GM19452 (cell line): Measurements from ENCODE around the gene PRAC2.

ENCODE experiments used
- ATAC-seq: cut with Tn5 transposase; IDR thresholded peaks from one replicate; pipeline ENCODE4 v1.9.1; 2021; ENCODE audit not compliant: unreplicated experiment

The PRAC2 gene

GRCh38 chr17:48733632-48734328, 10.8 kb downstream of the PRAC2 start:
- no peak for ATAC-seq

DNA sequence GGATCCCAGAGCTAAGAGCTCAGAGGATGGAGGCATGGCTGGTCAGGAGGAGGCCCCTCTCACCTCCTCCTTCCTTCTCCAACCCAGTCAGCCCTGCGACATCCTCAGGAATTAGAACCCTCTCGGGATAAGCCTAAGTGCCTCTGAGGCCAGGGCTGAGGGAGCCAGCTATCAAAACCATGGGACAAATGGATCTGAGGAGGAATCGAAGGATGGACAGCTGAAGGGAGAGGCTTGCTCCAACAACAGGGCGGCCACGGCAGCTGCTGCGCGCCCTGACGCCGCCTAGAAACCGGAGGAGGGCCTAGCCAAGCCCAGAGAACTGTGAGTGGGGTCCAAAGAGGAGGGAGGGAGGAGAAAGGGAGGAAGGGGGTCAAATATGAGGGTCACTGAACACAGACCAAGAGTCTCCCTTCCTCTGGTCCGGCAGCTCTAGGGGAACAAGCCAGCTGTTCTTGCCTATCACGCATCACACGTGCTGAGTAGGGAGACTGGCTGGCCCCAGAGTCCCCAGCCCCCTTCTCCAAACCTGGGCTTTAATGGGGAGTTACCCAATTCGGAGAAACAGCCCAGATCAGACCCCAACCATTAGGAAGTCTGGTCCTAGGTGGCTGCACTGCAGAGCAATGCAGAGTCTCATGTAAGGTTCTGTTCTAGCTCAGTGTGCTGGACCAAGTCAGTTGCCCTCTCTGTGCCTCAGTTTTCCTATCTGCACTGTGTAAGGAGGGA, 11.5 kb downstream of the PRAC2 start:
- no peak for ATAC-seq

- no peak for ATAC-seq
These were observed 12.0 kb downstream of the PRAC2 start for GRCh38 chr17:48735062-48735351.

GRCh38 chr17:48737330-48738043, 14.5 kb downstream of the PRAC2 start:
- ATAC-seq: no peak

DNA sequence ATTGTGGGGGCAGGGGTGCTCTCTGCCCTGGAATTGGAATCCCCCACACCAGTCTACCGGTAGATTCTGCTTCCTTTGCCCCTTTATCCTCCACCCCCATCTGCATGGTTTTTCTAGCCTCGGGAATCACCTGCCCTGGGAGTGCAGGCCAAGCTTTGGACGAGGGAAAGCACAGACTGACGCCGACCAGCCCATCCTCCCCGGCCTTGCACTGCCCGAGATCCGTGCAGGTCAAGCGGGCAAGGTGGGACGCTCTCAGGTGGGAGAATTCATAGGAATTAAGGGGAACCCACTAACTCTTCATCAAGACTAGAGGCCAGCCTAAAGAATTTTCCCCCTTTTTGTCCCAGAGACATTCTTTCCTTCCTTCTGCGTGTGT, 15.4 kb downstream of the PRAC2 start:
- ATAC-seq: no peak

DNA sequence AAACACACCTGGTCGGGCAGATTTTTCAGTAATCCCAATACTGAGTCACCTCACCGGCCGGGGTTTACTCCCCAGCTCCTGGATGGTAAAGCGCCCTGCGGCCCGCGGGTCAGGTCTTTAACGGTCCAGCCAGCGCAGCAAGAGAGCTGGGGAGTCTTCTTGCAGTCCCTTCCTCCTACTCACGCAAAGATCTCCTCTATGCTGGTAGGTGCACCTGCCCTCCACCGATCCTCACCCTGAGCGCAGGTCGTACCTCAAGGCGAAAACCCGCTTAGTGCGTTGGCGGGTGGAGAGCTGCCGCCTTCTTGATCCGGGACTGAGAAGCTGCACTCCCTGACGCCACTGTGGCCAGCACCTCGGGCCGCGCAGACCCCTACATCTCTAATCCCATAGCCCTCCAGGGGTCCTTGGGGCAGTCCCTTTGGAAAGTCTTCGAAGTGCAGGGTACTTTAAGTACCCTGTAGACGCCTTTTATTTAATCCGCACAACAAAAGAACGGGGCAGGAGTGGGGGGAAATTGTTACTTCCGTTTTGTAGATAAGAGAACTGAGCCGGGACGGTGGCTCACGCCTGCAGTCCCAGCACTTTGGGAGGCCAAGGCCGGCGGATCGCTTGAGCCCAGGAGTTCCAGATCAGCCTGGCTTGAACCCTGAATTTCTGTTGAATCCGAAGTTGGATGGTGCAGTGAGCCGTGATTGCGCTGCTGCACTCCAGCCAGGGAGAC, 16.0 kb downstream of the PRAC2 start:
- ATAC-seq: no peak

GRCh38 chr17:48740537-48740936, 17.6 kb downstream of the PRAC2 start:
- ATAC-seq: no peak

DNA sequence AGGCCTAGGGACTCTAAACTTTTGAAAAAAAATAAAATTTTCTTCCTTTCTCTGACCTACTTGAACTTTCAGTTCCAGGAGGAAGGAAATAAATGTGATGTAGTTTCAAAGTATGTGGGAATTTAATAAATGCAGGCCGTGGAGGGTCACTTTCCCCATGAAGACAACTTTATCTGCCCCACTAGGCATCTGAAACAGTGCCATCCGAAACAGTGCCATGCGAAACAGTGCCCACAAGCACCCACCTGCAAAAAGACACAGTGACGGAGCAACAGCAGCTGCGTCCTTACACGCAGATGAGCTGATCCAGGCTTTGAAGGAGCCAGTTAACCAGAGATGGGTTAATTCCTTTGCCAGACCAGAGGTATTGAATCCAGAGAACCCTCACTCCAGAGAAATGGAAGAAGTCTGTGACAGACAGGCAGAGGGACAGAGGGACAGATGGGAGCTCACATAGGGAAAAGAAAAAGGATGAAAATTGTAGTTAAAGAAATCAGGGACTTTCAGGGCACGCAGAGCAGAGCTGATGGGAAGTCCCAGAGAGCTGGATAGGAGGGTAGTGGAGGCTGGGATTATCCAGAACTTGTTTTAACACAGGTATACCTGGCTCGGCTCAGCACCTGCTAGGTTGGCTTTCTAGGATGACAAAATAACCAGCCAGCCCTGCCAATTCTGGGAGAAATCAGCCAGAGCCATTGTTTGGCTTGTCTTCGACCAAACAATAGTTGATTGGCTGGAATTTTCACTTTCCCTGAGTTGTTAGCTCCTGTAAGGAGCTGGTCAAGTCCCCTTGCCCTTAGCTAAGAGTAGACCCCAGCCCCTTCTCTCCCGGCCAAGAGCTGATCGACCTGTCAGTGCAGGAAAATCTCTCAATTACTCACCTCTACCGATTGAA, 22.6 kb downstream of the PRAC2 start:
- ATAC-seq: no peak

DNA sequence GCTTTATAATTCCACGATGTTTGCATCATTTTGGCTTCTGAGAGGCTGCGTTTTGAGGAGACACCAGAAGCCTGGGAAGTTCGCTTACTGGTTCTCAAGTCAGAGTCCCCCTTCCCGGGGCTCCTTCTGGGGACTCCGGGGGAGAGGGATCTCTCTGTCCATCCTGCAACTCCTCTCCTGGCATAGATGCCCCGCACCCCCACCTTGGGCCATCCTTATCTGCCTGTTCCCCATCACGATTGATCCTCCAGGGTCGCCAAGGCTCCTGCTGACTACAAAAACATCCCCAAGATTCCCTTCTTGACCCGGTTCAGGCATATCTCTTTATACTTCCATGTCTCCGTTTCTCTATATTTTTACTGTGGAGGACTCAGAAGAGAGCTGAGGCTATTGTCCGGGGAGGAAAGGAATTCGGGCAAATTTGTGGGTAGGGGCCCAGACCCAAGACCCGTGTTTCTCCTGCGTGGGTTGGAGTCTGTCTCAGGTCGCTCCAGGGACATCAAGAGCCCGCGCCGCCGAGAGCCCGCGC, 24.0 kb downstream of the PRAC2 start:
- ATAC-seq: no peak

- no peak for ATAC-seq
These were observed 24.7 kb downstream of the PRAC2 start for GRCh38 chr17:48747445-48748363.

- ATAC-seq: no peak
These were observed 26.0 kb downstream of the PRAC2 start for GRCh38 chr17:48748718-48749566.

GRCh38 chr17:48749621-48750553, 26.9 kb downstream of the PRAC2 start:
- ATAC-seq: no peak

- no peak for ATAC-seq
These were observed 28.2 kb downstream of the PRAC2 start for GRCh38 chr17:48751172-48751571.

DNA sequence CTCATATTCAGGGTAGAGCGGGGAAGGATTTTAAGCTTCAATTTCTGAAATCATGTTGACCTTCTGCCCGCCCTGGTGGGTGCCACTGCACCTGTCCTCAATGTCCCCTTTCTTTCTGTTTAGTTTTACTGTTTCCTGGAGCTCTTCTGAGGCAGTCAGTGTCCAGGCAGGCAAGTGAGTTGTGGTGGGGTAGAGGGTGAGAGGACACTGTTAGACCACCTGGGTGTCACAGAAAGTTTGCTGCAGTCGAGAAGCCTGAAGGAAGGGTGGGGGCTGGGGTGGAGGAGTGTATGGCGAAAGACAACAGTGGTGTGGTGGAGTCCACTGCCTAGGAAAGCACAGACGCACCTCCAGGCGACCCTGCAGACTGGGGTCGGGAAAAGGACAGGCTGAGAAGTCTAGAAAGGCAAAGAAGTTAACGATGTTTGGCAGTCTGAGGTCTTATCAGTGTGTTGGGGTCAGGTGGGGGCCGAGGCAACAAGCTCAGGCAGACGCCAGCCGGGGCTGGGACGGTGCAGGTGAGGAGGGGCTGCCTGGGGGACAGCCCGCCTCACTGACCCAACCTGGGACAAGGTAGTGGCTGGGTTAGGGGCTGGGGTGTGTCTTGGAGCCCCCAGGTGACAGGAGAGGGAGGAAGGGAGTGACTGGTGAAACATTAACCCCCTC, 28.9 kb downstream of the PRAC2 start:
- ATAC-seq: no peak

- no peak for ATAC-seq
These were observed 29.7 kb downstream of the PRAC2 start for GRCh38 chr17:48752399-48753288.
